ENCODE data around the gene DOC2B.

The DOC2B gene

DNA sequence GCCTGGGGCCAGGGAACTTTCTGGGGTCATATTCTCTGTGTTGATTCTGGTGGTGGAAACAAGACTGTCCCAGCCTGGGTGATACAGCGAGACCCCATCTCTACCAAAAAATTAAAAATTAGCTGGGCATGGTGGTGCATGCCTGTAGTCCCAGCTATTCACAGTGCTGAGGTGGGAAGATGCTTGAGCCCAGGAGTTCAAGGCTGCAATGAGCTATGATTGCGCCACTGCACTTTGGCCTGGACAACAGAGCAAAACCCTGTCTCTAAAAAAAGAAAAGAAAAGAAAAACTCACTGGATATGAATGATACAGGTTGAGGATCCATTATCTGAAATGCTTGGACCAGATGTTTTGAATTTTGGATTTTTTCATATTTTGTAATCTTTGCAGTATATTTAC lies 30.4 kb downstream of the DOC2B start:
- CTCF ChIA-PET: no interaction called here
- no peak for DNase-seq (ENCODE audit: extremely low spot score)
- TF ChIP-seq FOXM1 (IDR thresholded peaks at IDR 0.05; ENCODE audit: borderline replicate concordance): no peak
- no peak for TF ChIP-seq TARDBP (IDR thresholded peaks at IDR 0.05)
- POLR2A ChIA-PET: no interaction called here

DNA sequence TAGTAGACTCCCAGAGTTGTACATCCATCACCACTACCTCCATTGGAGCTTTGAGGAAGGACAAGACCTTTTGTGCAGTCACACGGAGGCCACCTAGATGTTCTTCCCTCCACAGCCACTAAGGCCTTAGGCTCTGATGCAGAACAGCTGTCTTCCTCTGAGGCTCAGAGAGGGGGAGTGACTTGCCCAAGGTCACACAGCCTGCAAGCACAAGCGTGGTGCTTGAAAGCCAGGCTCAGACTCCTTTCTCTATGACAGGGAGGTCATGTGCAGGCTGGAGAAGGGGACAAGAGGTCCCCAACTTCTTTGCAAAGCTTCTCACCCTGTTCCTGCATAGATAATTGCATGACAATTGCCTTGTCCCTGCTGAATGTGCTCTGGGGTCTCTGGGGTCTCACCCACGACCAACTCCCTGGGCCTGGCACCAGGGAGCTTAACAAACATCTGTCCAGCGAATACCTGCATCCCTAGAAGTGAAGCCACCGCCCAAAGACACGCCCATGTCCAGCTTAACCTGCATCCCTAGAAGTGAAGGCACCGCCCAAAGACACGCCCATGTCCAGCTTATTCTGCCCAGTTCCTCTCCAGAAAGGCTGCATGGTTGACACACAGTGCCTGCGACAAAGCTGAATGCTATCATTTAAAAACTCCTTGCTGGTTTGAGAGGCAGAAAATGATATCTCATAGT lies 31.4 kb downstream of the DOC2B start:
- ChIA-PET CTCF (interaction anchor here (1.2 kb wide), 1 partner anchor 550 kb away, joined by 3 read pairs; no protein-coding TSS in a partner anchor), POLR2A (interaction anchor here (0.6 kb wide), 1 partner anchor 48 kb away, joined by 4 read pairs; no protein-coding TSS in a partner anchor)
- no peak for DNase-seq (ENCODE audit: extremely low spot score)
- TF ChIP-seq ZNF384 (IDR thresholded peaks at IDR 0.05) (no peak), SP1 (IDR thresholded peaks at IDR 0.05) (no peak), TARDBP (IDR thresholded peaks at IDR 0.05) (no peak), FOXK2 (IDR thresholded peaks at IDR 0.05) (no peak), L3MBTL2 (conservative IDR thresholded peaks at IDR 0.05) (no peak), BHLHE40 (IDR thresholded peaks at IDR 0.05; ENCODE audit: borderline replicate concordance) (no peak), SUZ12 (IDR thresholded peaks at IDR 0.05) (no peak), LEF1 (IDR thresholded peaks at IDR 0.05; ENCODE audit: borderline replicate concordance) (no peak), PKNOX1 (IDR thresholded peaks at IDR 0.05) (no peak), ELF4 (IDR thresholded peaks at IDR 0.05) (no peak), NFRKB (IDR thresholded peaks at IDR 0.05) (no peak), FOXA1 (IDR thresholded peaks at IDR 0.05) (no peak), CTBP1 (IDR thresholded peaks at IDR 0.05; ENCODE audit: borderline replicate concordance) (no peak), ARNT (IDR thresholded peaks at IDR 0.05) (no peak), FOXM1 (IDR thresholded peaks at IDR 0.05; ENCODE audit: borderline replicate concordance) (no peak), HDGF (IDR thresholded peaks at IDR 0.05; ENCODE audit: borderline replicate concordance) (no peak)

GRCh38 chr17:149231-149630 lies 32.2 kb downstream of the DOC2B start:
- CTCF ChIA-PET: interaction anchor here (1.2 kb wide), 1 partner anchor 551 kb away, joined by 3 read pairs; no protein-coding TSS in a partner anchor
- POLR2A ChIA-PET: no interaction called here
- no peak for DNase-seq (ENCODE audit: extremely low spot score)
- TF ChIP-seq NFRKB (IDR thresholded peaks at IDR 0.05) (no peak), SUZ12 (IDR thresholded peaks at IDR 0.05) (no peak), LEF1 (IDR thresholded peaks at IDR 0.05; ENCODE audit: borderline replicate concordance) (no peak), PKNOX1 (IDR thresholded peaks at IDR 0.05) (no peak), FOXK2 (IDR thresholded peaks at IDR 0.05) (no peak), TARDBP (IDR thresholded peaks at IDR 0.05) (no peak), HDGF (IDR thresholded peaks at IDR 0.05; ENCODE audit: borderline replicate concordance) (no peak), L3MBTL2 (conservative IDR thresholded peaks at IDR 0.05) (no peak), FOXM1 (IDR thresholded peaks at IDR 0.05; ENCODE audit: borderline replicate concordance) (no peak), ARNT (IDR thresholded peaks at IDR 0.05) (no peak), SP1 (IDR thresholded peaks at IDR 0.05) (no peak), CTBP1 (IDR thresholded peaks at IDR 0.05; ENCODE audit: borderline replicate concordance) (no peak), FOXA1 (IDR thresholded peaks at IDR 0.05) (no peak), ELF4 (IDR thresholded peaks at IDR 0.05) (no peak), BHLHE40 (IDR thresholded peaks at IDR 0.05; ENCODE audit: borderline replicate concordance) (no peak)

DNA sequence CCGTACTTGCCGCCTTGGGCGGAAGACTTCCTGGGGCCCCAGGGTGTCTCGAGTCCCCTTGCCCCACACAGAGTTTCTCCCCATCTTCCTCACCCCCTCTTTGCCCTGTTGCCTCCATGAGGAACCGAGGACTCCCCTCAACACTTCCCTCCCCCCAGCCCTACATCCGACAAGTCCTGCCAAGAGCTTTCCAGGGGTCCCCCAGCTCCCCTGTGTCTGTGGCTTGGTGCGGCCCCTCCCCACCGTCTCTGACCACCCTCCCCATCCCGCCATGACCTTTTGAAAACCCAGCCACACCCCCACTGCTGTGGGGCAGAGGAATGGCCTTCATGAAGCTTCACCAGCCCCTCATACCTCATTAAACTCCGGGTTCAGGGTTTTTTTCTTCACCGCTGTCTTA lies 32.7 kb downstream of the DOC2B start:
- ChIA-PET CTCF (no interaction called here), POLR2A (no interaction called here)
- no peak for TF ChIP-seq NFRKB (IDR thresholded peaks at IDR 0.05)
- TF ChIP-seq PKNOX1 (IDR thresholded peaks at IDR 0.05): no peak
- TF ChIP-seq HDGF (IDR thresholded peaks at IDR 0.05; ENCODE audit: borderline replicate concordance): no peak
- TF ChIP-seq TARDBP (IDR thresholded peaks at IDR 0.05): no peak
- TF ChIP-seq SP1 (IDR thresholded peaks at IDR 0.05): no peak
- TF ChIP-seq BHLHE40 (IDR thresholded peaks at IDR 0.05; ENCODE audit: borderline replicate concordance): no peak
- no peak for TF ChIP-seq LEF1 (IDR thresholded peaks at IDR 0.05; ENCODE audit: borderline replicate concordance)
- TF ChIP-seq ELF4 (IDR thresholded peaks at IDR 0.05): no peak
- TF ChIP-seq ARNT (IDR thresholded peaks at IDR 0.05): no peak
- no peak for TF ChIP-seq CTBP1 (IDR thresholded peaks at IDR 0.05; ENCODE audit: borderline replicate concordance)
- no peak for TF ChIP-seq SUZ12 (IDR thresholded peaks at IDR 0.05)
- no peak for DNase-seq (ENCODE audit: extremely low spot score)

DNA sequence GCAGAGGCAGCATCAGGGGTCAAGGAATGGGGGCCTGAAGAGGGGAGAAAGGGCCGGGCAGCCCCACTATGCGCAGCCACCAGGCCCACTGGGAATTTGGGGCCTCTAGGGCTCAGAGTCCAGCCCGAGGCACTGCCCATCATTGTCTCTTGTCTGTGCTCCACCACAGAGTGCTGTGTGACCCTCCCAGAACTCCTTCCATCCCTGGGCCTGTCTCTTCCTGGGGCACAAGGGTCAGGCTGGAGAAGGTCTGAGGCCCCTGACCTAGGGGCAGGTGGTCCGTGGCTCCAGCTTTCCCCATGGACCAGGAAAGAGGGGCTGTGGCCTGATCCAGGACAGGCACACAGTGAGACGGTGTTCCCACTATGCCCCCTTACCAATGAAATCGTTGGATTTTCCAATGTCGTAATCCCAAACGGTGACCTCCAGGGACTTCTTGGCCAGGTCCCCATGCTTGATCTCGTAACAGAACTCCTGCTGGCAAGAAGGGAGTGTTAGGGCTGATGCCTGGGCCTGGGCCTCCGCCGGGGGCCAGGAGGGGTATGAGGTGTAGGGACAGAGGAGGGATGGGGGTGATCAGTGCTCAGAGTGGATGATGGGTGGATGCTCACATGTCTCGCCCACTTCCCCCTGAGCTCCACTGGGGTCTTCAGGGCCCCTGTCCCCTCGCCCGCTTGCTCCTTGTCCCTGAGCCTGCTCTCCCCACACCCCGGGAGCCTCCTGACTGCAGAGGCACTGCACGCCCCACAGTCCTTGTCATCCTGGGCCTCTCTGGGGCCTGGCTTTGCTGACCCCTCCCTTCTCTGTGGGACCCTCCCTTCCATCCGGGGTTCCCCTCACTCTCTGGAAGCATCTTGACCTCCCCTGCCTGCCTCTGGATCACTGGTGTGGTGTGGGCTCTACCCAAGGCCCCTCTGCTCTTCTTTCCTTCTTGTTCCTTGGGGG lies 33.4 kb downstream of the DOC2B start:
- TF ChIP-seq SP1 (IDR thresholded peaks at IDR 0.05) (no peak), HDGF (IDR thresholded peaks at IDR 0.05; ENCODE audit: borderline replicate concordance) (no peak), FOXM1 (IDR thresholded peaks at IDR 0.05; ENCODE audit: borderline replicate concordance) (no peak), PKNOX1 (IDR thresholded peaks at IDR 0.05) (no peak), FOXA1 (IDR thresholded peaks at IDR 0.05) (no peak), TARDBP (IDR thresholded peaks at IDR 0.05) (no peak), ELF4 (IDR thresholded peaks at IDR 0.05) (no peak), NFRKB (IDR thresholded peaks at IDR 0.05) (no peak), L3MBTL2 (conservative IDR thresholded peaks at IDR 0.05) (no peak), SUZ12 (IDR thresholded peaks at IDR 0.05) (no peak), LEF1 (IDR thresholded peaks at IDR 0.05; ENCODE audit: borderline replicate concordance) (no peak), FOXK2 (IDR thresholded peaks at IDR 0.05) (no peak), CTBP1 (IDR thresholded peaks at IDR 0.05; ENCODE audit: borderline replicate concordance) (no peak), BHLHE40 (IDR thresholded peaks at IDR 0.05; ENCODE audit: borderline replicate concordance) (no peak), ZNF384 (IDR thresholded peaks at IDR 0.05) (no peak), ARNT (IDR thresholded peaks at IDR 0.05) (no peak)
- ChIA-PET POLR2A (no interaction called here), CTCF (no interaction called here)
- no peak for DNase-seq (ENCODE audit: extremely low spot score)
